Astrocyte (in vitro differentiated cells and primary cell): ENCODE results near the gene PRDM4. TPM values are rescaled to one million over a fixed set of nuclear protein-coding genes. Genes with fewer than 3 reads are reported as not detected.
"Not testable (repeated sequence)": the region's sequence is repeated elsewhere in the genome, so short reads cannot be mapped to it uniquely, and the experiment has no call there.

Source experiments
- DNase-seq: peaks from one replicate; pipeline ENCODE4 v3.0.0-alpha.2; 2010; ENCODE audit warnings: low read depth
- FAIRE-seq: peaks from 2 replicates; lab custom pipeline; 2011; peaks lifted over from hg19 to GRCh38; lab: Jason Lieb, UNC
- H2AFZ ChIP-seq: 2 replicates; pipeline ENCODE4 v1.6.0; 2012; ENCODE audit warnings: low read depth, low read length, inconsistent platforms
- H3K27ac ChIP-seq: 2 replicates; pipeline ENCODE4 v1.5.1; 2011; ENCODE audit warnings: low read depth, low read length, inconsistent platforms
- H3K27me3 ChIP-seq: 2 replicates; pipeline ENCODE4 v1.6.0; 2011; ENCODE audit warnings: low read length, inconsistent platforms; ENCODE audit not compliant: insufficient read depth
- H3K36me3 ChIP-seq: 2 replicates; pipeline ENCODE4 v1.5.1; 2011; ENCODE audit warnings: low read length, inconsistent platforms; ENCODE audit not compliant: insufficient read depth
- H3K4me1 ChIP-seq: 2 replicates; pipeline ENCODE4 v1.5.1; 2011; ENCODE audit warnings: low read length, inconsistent platforms; ENCODE audit not compliant: insufficient read depth
- H3K4me2 ChIP-seq: 2 replicates; pipeline ENCODE4 v1.6.0; 2012; ENCODE audit warnings: low read length, inconsistent platforms
- H3K4me3 ChIP-seq: 2 replicates; pipeline ENCODE4 v1.5.1; 2011; ENCODE audit warnings: low read depth, mild to moderate bottlenecking, low read length, inconsistent platforms; ENCODE audit not compliant: insufficient read depth
- H3K79me2 ChIP-seq: 2 replicates; pipeline ENCODE4 v1.6.0; 2012; ENCODE audit warnings: mild to moderate bottlenecking, low read length, inconsistent platforms; ENCODE audit not compliant: insufficient read depth
- H3K9ac ChIP-seq: 2 replicates; pipeline ENCODE4 v1.6.0; 2012; ENCODE audit warnings: mild to moderate bottlenecking, low read length, inconsistent platforms
- H3K9me3 ChIP-seq: 2 replicates; pipeline ENCODE4 v1.5.1; 2012; ENCODE audit warnings: low read depth, mild to moderate bottlenecking, low read length, inconsistent platforms; ENCODE audit not compliant: insufficient read depth
- H4K20me1 ChIP-seq: 2 replicates; pipeline ENCODE4 v1.6.0; 2012; ENCODE audit warnings: low read length, inconsistent platforms; ENCODE audit not compliant: insufficient read depth
- H3K27ac Mint-ChIP-seq: one replicate; pipeline ENCODE4 v1.8.0; 2021; ENCODE audit warnings: mild to moderate bottlenecking, mixed read lengths; ENCODE audit not compliant: unreplicated experiment
- H3K27me3 Mint-ChIP-seq: one replicate; pipeline ENCODE4 v1.8.0; 2021; ENCODE audit warnings: low read depth, mixed read lengths; ENCODE audit not compliant: unreplicated experiment
- H3K36me3 Mint-ChIP-seq: one replicate; pipeline ENCODE4 v1.8.0; 2021; ENCODE audit warnings: low read depth, mixed read lengths; ENCODE audit not compliant: unreplicated experiment
- H3K4me1 Mint-ChIP-seq: one replicate; pipeline ENCODE4 v1.8.0; 2021; ENCODE audit warnings: low read depth, mixed read lengths; ENCODE audit not compliant: unreplicated experiment
- H3K4me3 Mint-ChIP-seq: one replicate; pipeline ENCODE4 v1.8.0; 2021; ENCODE audit warnings: mild to moderate bottlenecking, moderate library complexity, mixed read lengths; ENCODE audit not compliant: unreplicated experiment
- H3K9me3 Mint-ChIP-seq: one replicate; pipeline ENCODE4 v1.8.0; 2021; ENCODE audit warnings: mild to moderate bottlenecking, mixed read lengths; ENCODE audit not compliant: unreplicated experiment
- CTCF ChIP-seq: IDR thresholded peaks from 2 replicates; pipeline ENCODE4 v1.5.1; 2011; ENCODE audit warnings: low read depth, mild to moderate bottlenecking, inconsistent platforms, low read length, moderate library complexity; ENCODE audit not compliant: insufficient read depth
- EZH2 ChIP-seq: IDR thresholded peaks from 2 replicates; pipeline ENCODE4 v1.6.1; 2012; ENCODE audit warnings: mild to moderate bottlenecking, low read length, inconsistent platforms; ENCODE audit not compliant: insufficient read depth
- total RNA-seq: library from RNA; stranded (reverse); gene quantifications from 2 replicates; pipeline ENCODE4 v1.2.1, GENCODE V29; 2021

PRDM4 gene
- total RNA-seq, 1 donor from 2014 or later, result 30.5 TPM

- peaks cover 20% of the 10 kb centered on the region for H4K20me1 ChIP-seq
- no peak overlapping the region for H3K9ac ChIP-seq
- FAIRE-seq, result no peak
- Mint-ChIP-seq H3K9me3 (peaks cover 6% of the 10 kb centered on the region), H3K27ac (no peak overlapping the region), H3K36me3 (peaks cover 9% of the 10 kb centered on the region), H3K4me3 (no peak overlapping the region), H3K4me1 (peaks cover 4% of the 10 kb centered on the region), H3K27me3 (no peaks in the 10 kb centered on the region)
- H3K4me1 ChIP-seq, result no peaks in the 10 kb centered on the region
- H3K36me3 ChIP-seq, result peaks cover 32% of the 10 kb centered on the region
- no peak overlapping the region for H3K4me2 ChIP-seq
- DNase-seq, result no peak
- H3K79me2 ChIP-seq, result peaks cover 6% of the 10 kb centered on the region
- H2AFZ ChIP-seq, result no peak overlapping the region
- no peaks in the 10 kb centered on the region for H3K9me3 ChIP-seq
- no peaks in the 10 kb centered on the region for H3K27me3 ChIP-seq
- H3K27ac ChIP-seq, result no peak overlapping the region
- TF ChIP-seq EZH2 (no peak), CTCF (no peak)
- H3K4me3 ChIP-seq, result no peak overlapping the region
Measured at GRCh38 chr12:107731366-107731765, 29.6 kb downstream of the PRDM4 start.

GRCh38 chr12:107730618-107731341 is 30.2 kb downstream of the PRDM4 start:
- peaks cover 4% of the 10 kb centered on the region for H3K4me1 Mint-ChIP-seq
- TF ChIP-seq CTCF, result no peak
- no peak for TF ChIP-seq EZH2
- Histone ChIP-seq H3K4me2 (no peak overlapping the region), H3K4me3 (no peak overlapping the region), H4K20me1 (peaks cover 14% of the 10 kb centered on the region), H3K4me1 (no peaks in the 10 kb centered on the region), H3K9me3 (no peaks in the 10 kb centered on the region), H3K27ac (no peak overlapping the region), H3K27me3 (no peaks in the 10 kb centered on the region), H3K79me2 (no peaks in the 10 kb centered on the region), H3K36me3 (peaks cover 27% of the 10 kb centered on the region), H3K9ac (no peak overlapping the region), H2AFZ (no peak overlapping the region)
- H3K4me3 Mint-ChIP-seq, result no peak overlapping the region
- H3K36me3 Mint-ChIP-seq, result peaks cover 9% of the 10 kb centered on the region
- no peak for DNase-seq
- FAIRE-seq, result no peak
- H3K9me3 Mint-ChIP-seq, result peaks cover 8% of the 10 kb centered on the region
- no peak overlapping the region for H3K27ac Mint-ChIP-seq
- no peaks in the 10 kb centered on the region for H3K27me3 Mint-ChIP-seq

- not testable (repeated sequence) for H3K4me3 Mint-ChIP-seq, H3K4me2 ChIP-seq, H3K36me3 ChIP-seq, H3K9me3 ChIP-seq, H3K79me2 ChIP-seq, H4K20me1 ChIP-seq, H3K27me3 ChIP-seq, H3K36me3 Mint-ChIP-seq, H3K4me3 ChIP-seq, H3K4me1 Mint-ChIP-seq, H3K27ac ChIP-seq, H2AFZ ChIP-seq, H3K27me3 Mint-ChIP-seq, FAIRE-seq, H3K9ac ChIP-seq, H3K4me1 ChIP-seq, H3K27ac Mint-ChIP-seq, DNase-seq
- peaks cover 17% of the 10 kb centered on the region for H3K9me3 Mint-ChIP-seq
Measured at GRCh38 chr12:107727742-107728141, 33.2 kb downstream of the PRDM4 start.

- peaks cover 19% of the 10 kb centered on the region for H3K9me3 Mint-ChIP-seq
- peaks cover 14% of the 10 kb centered on the region for H3K36me3 Mint-ChIP-seq
- not testable (repeated sequence) for H3K9ac ChIP-seq, H3K4me1 ChIP-seq, H3K27ac ChIP-seq, H3K9me3 ChIP-seq, H3K4me1 Mint-ChIP-seq, H3K27me3 ChIP-seq, H3K27ac Mint-ChIP-seq, H3K4me3 Mint-ChIP-seq, H3K4me2 ChIP-seq, H3K4me3 ChIP-seq, H4K20me1 ChIP-seq, H2AFZ ChIP-seq, DNase-seq, H3K79me2 ChIP-seq, H3K27me3 Mint-ChIP-seq, H3K36me3 ChIP-seq, FAIRE-seq
Measured at GRCh38 chr12:107727327-107727726, 33.6 kb downstream of the PRDM4 start.
